Tibial artery (tissue), 4 donors: Measurements from ENCODE around the gene ARL15.

Experiments used
- DNase-seq, 2 donors: peaks; one replicate each; pipeline ENCODE4 v3.0.0-alpha.2; 2019
- H3K27ac ChIP-seq, 2 donors: fragments of 200-600 bp; sonication (generic) in 1 of 2; 1 replicate in 1 of 2; 2 replicates in 1 of 2; pipeline ENCODE4 v1.5.1; 2018 to 2019; ENCODE audit warnings: mild to moderate bottlenecking in 1 of 2
- H3K27me3 ChIP-seq, 2 donors: fragments of 200-600 bp; sonication (generic) in 1 of 2; one replicate each; pipeline versions ENCODE4 v1.5.1 to v1.6.0; 2016 to 2019
- H3K36me3 ChIP-seq, 3 donors: fragments of 200-600 bp; sonication (generic) in 2 of 3; one replicate each; pipeline ENCODE4 v1.5.1; 2016 to 2019; ENCODE audit warnings: mild to moderate bottlenecking in 2 of 3
- H3K4me1 ChIP-seq, 4 donors: fragments of 200-600 bp; sonication (generic) in 2 of 4; 1 replicate in 3 of 4; 2 replicates in 1 of 4; pipeline ENCODE4 v1.5.1; 2016 to 2019
- H3K4me3 ChIP-seq, 2 donors: fragments of 200-600 bp; sonication (generic) in 1 of 2; 1 replicate in 1 of 2; 2 replicates in 1 of 2; pipeline ENCODE4 v1.5.1; 2018 to 2019; ENCODE audit warnings: mild to moderate bottlenecking in 2 of 2
- H3K9me3 ChIP-seq, 3 donors: fragments of 200-600 bp; sonication (generic) in 1 of 3; one replicate each; pipeline ENCODE4 v1.5.1; 2016 to 2019
- CTCF ChIP-seq, 2 experiments: fragments of 200-600 bp in 1 of 2; fragments of 450-650 bp in 1 of 2; IDR thresholded peaks; one replicate each; pipeline ENCODE4 v1.5.1; 2017 to 2019; ENCODE audit warnings: antibody characterized with exemption in 2 of 2, mild to moderate bottlenecking in 1 of 2, moderate library complexity in 1 of 2
- intact Hi-C: fragments of 100-400 bp; cut with DNase I; formaldehyde crosslinking; loops from one replicate; pipeline ENCODE4 v1.15.0; 2023; ENCODE audit warnings: low total_unique reads

Gene ARL15

GRCh38 chr5:53922508-53923498 lies 387.6 kb downstream of the ARL15 start:
- TF ChIP-seq CTCF (IDR thresholded peaks at IDR 0.05): no peak
- no peaks in the 10 kb centered on the region for H3K9me3 ChIP-seq
- H3K4me1 ChIP-seq: peaks cover 0 to 7% (median 0%) of the 10 kb centered on the region in 4 donors
- intact Hi-C loops: no loop called here
- no peaks in the 10 kb centered on the region for H3K27me3 ChIP-seq
- no peak overlapping the region for H3K4me3 ChIP-seq
- DNase-seq: no peak
- no peaks in the 10 kb centered on the region for H3K36me3 ChIP-seq
- H3K27ac ChIP-seq: no peak overlapping the region

DNA sequence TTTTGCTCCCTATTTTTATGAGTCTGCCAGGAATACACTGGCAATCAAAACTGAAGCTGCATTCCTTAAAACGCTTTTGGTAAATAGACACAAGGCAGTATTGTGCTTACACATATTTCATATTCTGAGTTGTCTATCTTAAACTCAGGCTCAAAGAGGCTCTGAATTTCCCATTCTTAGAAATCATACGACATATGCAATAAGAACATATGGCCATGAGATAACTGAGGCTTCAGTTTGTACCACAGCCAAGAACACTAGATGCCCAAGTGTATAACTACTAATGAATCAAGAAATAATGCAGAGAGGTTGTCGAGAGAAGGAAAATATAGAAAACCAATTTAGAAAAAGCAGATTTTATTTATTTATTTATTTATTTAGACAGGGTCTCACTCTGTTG lies 392.5 kb downstream of the ARL15 start:
- peaks cover 0 to 4% (median 0%) of the 10 kb centered on the region in 4 donors for H3K4me1 ChIP-seq
- intact Hi-C loops: no loop called here
- H3K9me3 ChIP-seq: no peaks in the 10 kb centered on the region
- no peaks in the 10 kb centered on the region for H3K27me3 ChIP-seq
- DNase-seq: no peak
- H3K4me3 ChIP-seq: no peak overlapping the region
- no peak overlapping the region for H3K27ac ChIP-seq
- TF ChIP-seq CTCF (IDR thresholded peaks at IDR 0.05): no peak
- H3K36me3 ChIP-seq: no peaks in the 10 kb centered on the region

- no peaks in the 10 kb centered on the region for H3K9me3 ChIP-seq
- H3K4me1 ChIP-seq: peaks cover 0 to 4% (median 0%) of the 10 kb centered on the region in 4 donors
- no peak overlapping the region for H3K4me3 ChIP-seq
- TF ChIP-seq CTCF (IDR thresholded peaks at IDR 0.05): no peak
- no peak for DNase-seq
- intact Hi-C loops: no loop called here
- H3K27ac ChIP-seq: no peak overlapping the region
- H3K36me3 ChIP-seq: no peaks in the 10 kb centered on the region
- no peaks in the 10 kb centered on the region for H3K27me3 ChIP-seq
Measured at GRCh38 chr5:53917095-53917494, 393.3 kb downstream of the ARL15 start.

DNA sequence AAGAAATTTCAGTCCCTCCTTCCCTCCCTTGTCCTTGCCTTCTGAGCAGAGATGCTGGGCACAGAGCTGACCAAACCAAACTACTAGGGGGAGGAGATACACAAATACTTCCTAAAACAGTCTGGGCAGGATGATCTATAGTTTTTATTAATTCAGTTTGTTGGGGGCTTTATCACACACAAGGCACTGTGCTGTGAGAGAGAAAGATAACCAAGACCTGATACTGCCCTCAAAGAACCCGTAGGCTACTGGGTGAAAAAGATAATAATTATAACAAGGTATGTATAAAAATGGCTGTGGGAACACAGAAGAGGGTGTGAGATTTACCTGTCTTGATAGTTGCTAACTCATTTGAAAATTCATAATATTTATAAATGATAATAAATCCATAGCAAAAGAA lies 395.3 kb downstream of the ARL15 start:
- Histone ChIP-seq H3K4me1 (peaks cover 0 to 4% (median 0%) of the 10 kb centered on the region in 4 donors), H3K36me3 (no peaks in the 10 kb centered on the region), H3K4me3 (no peak overlapping the region), H3K27me3 (no peaks in the 10 kb centered on the region), H3K9me3 (no peaks in the 10 kb centered on the region), H3K27ac (no peak overlapping the region)
- no peak for TF ChIP-seq CTCF (IDR thresholded peaks at IDR 0.05)
- DNase-seq: no peak
- intact Hi-C loops: no loop called here

DNA sequence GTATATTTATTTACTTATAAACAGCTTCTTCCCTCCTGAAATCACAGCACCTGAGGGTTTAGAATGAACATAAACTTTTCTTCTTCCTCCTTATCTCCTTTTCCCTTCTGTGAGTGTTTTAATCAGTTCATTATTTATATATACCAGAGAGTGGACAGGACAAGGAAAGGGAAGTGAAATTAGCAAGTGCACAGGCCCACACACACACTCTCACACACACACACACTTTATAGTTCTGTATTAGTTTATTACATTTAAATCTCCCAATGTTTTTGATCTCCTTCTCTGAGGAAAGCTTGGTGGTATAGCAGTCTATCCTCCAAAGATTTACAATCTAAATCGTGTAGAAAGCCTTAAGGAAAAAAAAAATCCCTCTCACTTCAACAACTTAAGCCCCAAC lies 396.4 kb downstream of the ARL15 start:
- intact Hi-C loops: no loop called here
- no peak overlapping the region for H3K4me3 ChIP-seq
- H3K27me3 ChIP-seq: no peaks in the 10 kb centered on the region
- H3K9me3 ChIP-seq: no peaks in the 10 kb centered on the region
- DNase-seq: no peak
- TF ChIP-seq CTCF (IDR thresholded peaks at IDR 0.05): no peak
- H3K4me1 ChIP-seq: peaks cover 0 to 4% (median 0%) of the 10 kb centered on the region in 4 donors
- H3K27ac ChIP-seq: no peak overlapping the region
- H3K36me3 ChIP-seq: no peaks in the 10 kb centered on the region
